Activated B cell treated with CpG ODN at 0.5 μM for 24 hours (primary cell): ENCODE measurements around the gene MS4A6E. TPM values are rescaled to one million over a fixed set of nuclear protein-coding genes. Genes with fewer than 3 reads are reported as not detected.
"Not testable (repeated sequence)": the region's sequence is repeated elsewhere in the genome, so short reads cannot be mapped to it uniquely, and the experiment has no call there.

ENCODE experiments used
- ATAC-seq: fragments of 200-7000 bp; cut with Tn5 transposase; one replicate; pipeline ENCODE4 v1.10.0; 2021; ENCODE audit warnings: low read depth, mild to moderate bottlenecking, moderate library complexity
- CTCF ChIA-PET: fragments of 350-600 bp; sonication (Branson Sonifier 250); formaldehyde crosslinking; loops from one replicate; lab custom pipeline; 2021; ENCODE audit warnings: antibody characterized with exemption; lab: Charles Lee
- POLR2A ChIA-PET: fragments of 350-600 bp; sonication (Branson Sonifier 250); formaldehyde crosslinking; loops from one replicate; lab custom pipeline; 2021; ENCODE audit warnings: antibody characterized with exemption; lab: Charles Lee
- DNase-seq: peaks from one replicate; pipeline ENCODE4 v3.0.0; 2022
- H3K27ac Mint-ChIP-seq: one replicate; pipeline ENCODE4 v1.8.0; 2020; ENCODE audit warnings: mixed read lengths
- H3K27me3 Mint-ChIP-seq: one replicate; pipeline ENCODE4 v1.8.0; 2021; ENCODE audit warnings: mixed read lengths
- H3K36me3 Mint-ChIP-seq: one replicate; pipeline ENCODE4 v1.8.0; 2021; ENCODE audit warnings: low read depth, mixed read lengths
- H3K4me1 Mint-ChIP-seq: one replicate; pipeline ENCODE4 v1.8.0; 2021; ENCODE audit warnings: mixed read lengths
- H3K4me3 Mint-ChIP-seq: one replicate; pipeline ENCODE4 v1.8.0; 2020; ENCODE audit warnings: mild to moderate bottlenecking, mixed read lengths
- H3K9me3 Mint-ChIP-seq: one replicate; pipeline ENCODE4 v1.8.0; 2020; ENCODE audit warnings: mixed read lengths
- CTCF ChIP-seq: fragments of 200-600 bp; IDR thresholded peaks from one replicate; pipeline ENCODE4 v1.8.0; 2022; ENCODE audit warnings: antibody characterized with exemption, mild to moderate bottlenecking
- intact Hi-C: fragments of 100-400 bp; cut with micrococcal nuclease; formaldehyde crosslinking; loops from one replicate; pipeline ENCODE4 v1.15.1; 2024
- total RNA-seq: library from RNA; stranded (reverse); gene quantifications from 2 replicates; pipeline ENCODE4 v1.2.3, GENCODE V29; 2022

MS4A6E gene
- not detected in 2 replicates for total RNA-seq

GRCh38 chr11:60326955-60327354 lies at the start of gene MS4A6E:
Gene MS4A6E (plus strand): TSS chr11:60327255. CDS start chr11:60334896, 7,641 bp downstream.
- peaks cover 2% of the 10 kb centered on the region for H3K27me3 Mint-ChIP-seq
- no peaks in the 10 kb centered on the region for H3K36me3 Mint-ChIP-seq
- intact Hi-C loops = no loop called here
- TF ChIP-seq CTCF = no peak
- H3K27ac Mint-ChIP-seq = no peak within 1 kb of the TSS
- no peak for ATAC-seq
- no peak within 1 kb of the TSS for H3K4me3 Mint-ChIP-seq
- peaks cover 10% of the 10 kb centered on the region for H3K9me3 Mint-ChIP-seq
- DNase-seq = no peak
- H3K4me1 Mint-ChIP-seq = no peaks in the 10 kb centered on the region
- ChIA-PET CTCF (no interaction called here), POLR2A (no interaction called here)

- intact Hi-C loops = no loop called here
- DNase-seq (no peak), ATAC-seq (peak; percentile 99)
- Mint-ChIP-seq H3K4me1 (peaks cover 24% of the 10 kb centered on the region), H3K27me3 (no peaks in the 10 kb centered on the region), H3K36me3 (no peaks in the 10 kb centered on the region), H3K27ac (peak within 1 kb of the TSS; percentile 78), H3K4me3 (peak within 1 kb of the TSS; percentile 42), H3K9me3 (peaks cover 2% of the 10 kb centered on the region)
- no peak for TF ChIP-seq CTCF
- ChIA-PET CTCF (interaction anchor here (0.8 to 1.1 kb wide), 4 partner anchors 11 to 27 kb away, joined by 3 to 6 read pairs (median 4); no protein-coding TSS in a partner anchor), POLR2A (no interaction called here)
These were observed 46.6 kb upstream of the MS4A6E start, which contains the start of gene MS4A4A for GRCh38 chr11:60280412-60280811. Gene MS4A4A (plus strand): TSS chr11:60280666. CDS start chr11:60280676, 10 bp downstream.

GRCh38 chr11:60281485-60281884 lies 45.6 kb upstream of the MS4A6E start:
- no peak for ATAC-seq
- intact Hi-C loops = no loop called here
- ChIA-PET CTCF (no interaction called here), POLR2A (no interaction called here)
- peaks cover 24% of the 10 kb centered on the region for H3K4me1 Mint-ChIP-seq
- no peak overlapping the region for H3K27ac Mint-ChIP-seq
- TF ChIP-seq CTCF = no peak
- peaks cover 2% of the 10 kb centered on the region for H3K9me3 Mint-ChIP-seq
- H3K27me3 Mint-ChIP-seq = no peaks in the 10 kb centered on the region
- H3K4me3 Mint-ChIP-seq = no peak overlapping the region
- no peaks in the 10 kb centered on the region for H3K36me3 Mint-ChIP-seq
- no peak for DNase-seq

GRCh38 chr11:60282286-60282685 lies 44.8 kb upstream of the MS4A6E start:
- POLR2A ChIA-PET = no interaction called here
- Mint-ChIP-seq H3K27ac (no peak overlapping the region), H3K36me3 (no peaks in the 10 kb centered on the region), H3K9me3 (no peaks in the 10 kb centered on the region), H3K4me3 (no peak overlapping the region), H3K4me1 (peaks cover 24% of the 10 kb centered on the region), H3K27me3 (no peaks in the 10 kb centered on the region)
- TF ChIP-seq CTCF = no peak
- DNase-seq (no peak), ATAC-seq (no peak)
- intact Hi-C loops = no loop called here
- CTCF ChIA-PET = no interaction called here

GRCh38 chr11:60285411-60286126 lies 41.5 kb upstream of the MS4A6E start:
- H3K4me1 Mint-ChIP-seq = peaks cover 15% of the 10 kb centered on the region
- CTCF ChIA-PET, intact Hi-C loops, H3K27me3 Mint-ChIP-seq, ATAC-seq, H3K9me3 Mint-ChIP-seq, DNase-seq, POLR2A ChIA-PET, H3K36me3 Mint-ChIP-seq, H3K27ac Mint-ChIP-seq, H3K4me3 Mint-ChIP-seq: not testable (repeated sequence)
